Endothelial cell of umbilical vein (primary cell): ENCODE measurements around the gene SETD2. TPM values are rescaled to one million over a fixed set of nuclear protein-coding genes. Genes with fewer than 3 reads are reported as not detected.

ENCODE experiments used
- BruUV-seq: library from RNA; stranded (reverse); fragments of 400-500 nt; replicated peaks from 2 replicates; lab custom pipeline; 2021; lab: Mats Ljungman, UMichigan
- CTCF ChIA-PET: fragments of 300-600, 350-600 bp; sonication (Branson Sonifier 250); formaldehyde crosslinking; loops from one replicate; lab custom pipeline; 2021; ENCODE audit warnings: antibody characterized with exemption, inconsistent platforms; lab: Charles Lee
- POLR2A ChIA-PET: fragments of 300-600, 350-600 bp; sonication (Branson Sonifier 250); formaldehyde crosslinking; loops from one replicate; lab custom pipeline; 2021; ENCODE audit warnings: antibody characterized with exemption, inconsistent platforms; lab: Charles Lee
- DNase-seq: peaks from one replicate; pipeline ENCODE4 v3.0.0-alpha.2; 2011; ENCODE audit warnings: low read depth, low spot score
- FAIRE-seq: peaks from 2 replicates; lab custom pipeline; 2011; peaks lifted over from hg19 to GRCh38; lab: Jason Lieb, UNC
- H2AFZ ChIP-seq: 2 replicates; pipeline ENCODE4 v1.6.0; 2012; ENCODE audit warnings: low read depth, low read length, control low read depth, inconsistent platforms
- H3K27ac ChIP-seq: 2 replicates; pipeline ENCODE4 v1.5.1; 2011; ENCODE audit warnings: low read depth, mild to moderate bottlenecking, control low read depth, low read length, moderate library complexity; ENCODE audit not compliant: insufficient read depth
- H3K27me3 ChIP-seq, 2 experiments: 2 replicates each; pipeline versions ENCODE4 v1.6.0 to v1.6.1; 2011; ENCODE audit warnings: low read length in 2 of 2, mixed read lengths in 1 of 2; ENCODE audit not compliant: control insufficient read depth in 2 of 2, insufficient read depth in 2 of 2
- H3K36me3 ChIP-seq, 2 experiments: 2 replicates in 1 of 2; 3 replicates in 1 of 2; pipeline ENCODE4 v1.5.1; 2011; ENCODE audit warnings: low read length in 2 of 2, mild to moderate bottlenecking in 1 of 2, moderate library complexity in 1 of 2; ENCODE audit not compliant: control insufficient read depth in 2 of 2, insufficient read depth in 2 of 2; ENCODE audit errors: extremely low read depth in 1 of 2
- H3K4me1 ChIP-seq: 3 replicates; pipeline ENCODE4 v1.5.1; 2011; ENCODE audit warnings: mild to moderate bottlenecking, low read length; ENCODE audit not compliant: control insufficient read depth, insufficient read depth; ENCODE audit errors: extremely low read depth
- H3K4me2 ChIP-seq: 2 replicates; pipeline ENCODE4 v1.6.1; 2011; ENCODE audit warnings: low read length, control low read depth, mixed read lengths; ENCODE audit not compliant: insufficient read depth
- H3K4me3 ChIP-seq, 3 experiments: fragments of 200-600 bp in 1 of 3; sonication (generic), shearing (Covaris generic) in 1 of 3; replicated peaks in 1 of 3; 2 replicates each; pipeline ENCODE4 v1.5.1; 2011 to 2016; ENCODE audit warnings: control low read depth in 3 of 3, low read length in 3 of 3, mild to moderate bottlenecking in 2 of 3, inconsistent platforms in 1 of 3, low read depth in 1 of 3, moderate library complexity in 1 of 3; ENCODE audit not compliant: insufficient read depth in 1 of 3
- H3K79me2 ChIP-seq: 2 replicates; pipeline ENCODE4 v1.6.0; 2012; ENCODE audit warnings: low read length, inconsistent platforms; ENCODE audit not compliant: control insufficient read depth, insufficient read depth
- H3K9ac ChIP-seq: replicated peaks from 2 replicates; pipeline ENCODE3; 2011; ENCODE audit warnings: low read length, control low read depth; ENCODE audit not compliant: insufficient read depth; ENCODE audit errors: extremely low read depth
- H3K9me1 ChIP-seq: replicated peaks from 3 replicates; pipeline ENCODE4 v1.6.0; 2011; ENCODE audit warnings: mild to moderate bottlenecking, low read length; ENCODE audit not compliant: control insufficient read depth, insufficient read depth; ENCODE audit errors: extremely low read depth
- H3K9me3 ChIP-seq: replicated peaks from 2 replicates; pipeline ENCODE4 v1.5.1; 2012; ENCODE audit warnings: low read length, inconsistent platforms; ENCODE audit not compliant: control insufficient read depth, insufficient read depth
- H4K20me1 ChIP-seq: replicated peaks from 2 replicates; pipeline ENCODE3; 2011; ENCODE audit warnings: mild to moderate bottlenecking, low read length; ENCODE audit not compliant: control insufficient read depth, insufficient read depth; ENCODE audit errors: extremely low read depth
- CTCF ChIP-seq, 2 donors: IDR thresholded peaks; 1 replicate in 1 of 2; 2 replicates in 1 of 2; pipeline ENCODE4 v1.5.1; 2011; ENCODE audit warnings: low read length in 2 of 2, mild to moderate bottlenecking in 2 of 2, moderate library complexity in 2 of 2, control low read depth in 1 of 2, inconsistent platforms in 1 of 2, low read depth in 1 of 2; ENCODE audit not compliant: insufficient read depth in 1 of 2; ENCODE audit errors: extremely low read depth in 1 of 2
- EZH2 ChIP-seq: IDR thresholded peaks from 2 replicates; pipeline ENCODE4 v1.6.1; 2012; ENCODE audit warnings: borderline replicate concordance, low read depth, mild to moderate bottlenecking, moderate library complexity, low read length, inconsistent platforms; ENCODE audit not compliant: severe bottlenecking
- FOS ChIP-seq: IDR thresholded peaks from 2 replicates; pipeline ENCODE4 v1.6.1; 2011; ENCODE audit warnings: mild to moderate bottlenecking, low read length, moderate library complexity, borderline replicate concordance; ENCODE audit not compliant: insufficient read depth
- GATA2 ChIP-seq: IDR thresholded peaks from 2 replicates; pipeline ENCODE4 v1.7.0; 2011; ENCODE audit warnings: low read depth, mild to moderate bottlenecking, moderate library complexity, mixed read lengths, low read length; ENCODE audit not compliant: insufficient read length, insufficient read depth
- JUN ChIP-seq: IDR thresholded peaks from 2 replicates; pipeline ENCODE4 v1.6.1; 2011; ENCODE audit warnings: borderline replicate concordance, low read depth; ENCODE audit not compliant: insufficient read length, insufficient read depth
- MYC ChIP-seq: IDR thresholded peaks from one replicate; pipeline ENCODE4 v1.6.1; 2011; ENCODE audit warnings: mild to moderate bottlenecking, low read depth, low read length
- POLR2A ChIP-seq: IDR thresholded peaks from 2 replicates; pipeline ENCODE4 v1.6.1; 2012; ENCODE audit warnings: low read depth, mild to moderate bottlenecking, control low read depth, low read length
- POLR2AphosphoS5 ChIP-seq: IDR thresholded peaks from 2 replicates; pipeline ENCODE4 v1.6.1; 2012; ENCODE audit warnings: low read depth, mild to moderate bottlenecking, control low read depth, low read length, moderate library complexity; ENCODE audit not compliant: insufficient read depth
- dilution Hi-C: fragments of 300-500 bp; cut with MboI; formaldehyde crosslinking; loops from one replicate; pipeline ENCODE4 v1.15.0; 2019; ENCODE audit warnings: low sequenced_read_pairs; ENCODE audit not compliant: extremely low pct_ligation_motif_present
- intact Hi-C: fragments of 100-400 bp; cut with micrococcal nuclease; formaldehyde crosslinking; loops from one replicate; pipeline ENCODE4 v1.10.0; 2022
- polyA plus RNA-seq, 4 experiments: library from polyadenylated mRNA; depleted of rRNA in 3 of 4; stranded (reverse) in 3 of 4; unstranded in 1 of 4; fragments of >200 nt; gene quantifications; 2 replicates each; pipeline versions ENCODE4 v1.2.1 to v1.2.3, GENCODE V29; 2011 to 2012; ENCODE audit warnings: missing spikeins in 1 of 4
- total RNA-seq: library from RNA; stranded (reverse); gene quantifications from 2 replicates; pipeline ENCODE4 v1.2.3, GENCODE V29; 2021
- TF ChIP-seq, protein P1 (sequence below): IDR thresholded peaks from 2 replicates; pipeline ENCODE4 v1.6.1; 2011; ENCODE audit not compliant: insufficient read depth, insufficient read length

SETD2 gene
- total and polyA plus RNA-seq, 2 donors (not counting 3 experiments of a cell fraction or from before 2014, with no cell fraction given), result 13.7 to 41.4 TPM

- dilution Hi-C loops, result no loop called here
- H3K4me1 ChIP-seq, result peaks cover 16% of the 10 kb centered on the region
- no peak overlapping the region for H3K4me3 ChIP-seq
- ChIA-PET CTCF (interaction anchor here (1.1 to 1.7 kb wide), 2 partner anchors 16 to 69 kb away, joined by 3 to 9 read pairs; no protein-coding TSS in a partner anchor), POLR2A (interaction anchor here (0.6 kb wide), 1 partner anchor 277 kb away, joined by 3 read pairs; no protein-coding TSS in a partner anchor)
- no peaks in the 10 kb centered on the region for H3K9me3 ChIP-seq
- no peaks in the 10 kb centered on the region for H4K20me1 ChIP-seq
- no TSS peak for BruUV-seq
- no peaks in the 10 kb centered on the region for H3K27me3 ChIP-seq
- DNase-seq (no peak), FAIRE-seq (no peak)
- TF ChIP-seq GATA2, result no peak
- no peak for TF ChIP-seq POLR2A
- no peak for TF ChIP-seq POLR2AphosphoS5
- no peak for TF ChIP-seq JUN
- TF ChIP-seq CTCF (IDR thresholded peaks at IDR 0.05; ENCODE audit: extremely low read depth in 1 of 2, insufficient read depth in 1 of 2, low read depth in 1 of 2, low read length in 2 of 2), result no peak
- no peak for TF ChIP-seq EZH2
- TF ChIP-seq FOS, result no peak
- no peak for TF ChIP-seq MYC
- TF ChIP-seq, protein P1, sequence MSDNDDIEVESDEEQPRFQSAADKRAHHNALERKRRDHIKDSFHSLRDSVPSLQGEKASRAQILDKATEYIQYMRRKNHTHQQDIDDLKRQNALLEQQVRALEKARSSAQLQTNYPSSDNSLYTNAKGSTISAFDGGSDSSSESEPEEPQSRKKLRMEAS, result no peak
- H2AFZ ChIP-seq, result no peak overlapping the region
- peaks cover 5% of the 10 kb centered on the region for H3K79me2 ChIP-seq
- H3K9me1 ChIP-seq, result no peaks in the 10 kb centered on the region
- no peak overlapping the region for H3K4me2 ChIP-seq
- H3K9ac ChIP-seq, result no peak overlapping the region
- H3K36me3 ChIP-seq, result peaks cover 3 to 18% of the 10 kb centered on the region in 2 experiments
- intact Hi-C loops, result loop anchor here (10.0 kb wide), 1 partner anchor 287 kb away; the partner anchor contains the start of gene TMIE
- no peak overlapping the region for H3K27ac ChIP-seq
Measured at GRCh38 chr3:46992231-46992630, 171.7 kb downstream of the SETD2 start.
